Stimulated activated CD8-positive, alpha-beta memory T cell treated with anti-CD3 and anti-CD28 coated beads, Interleukin-2, amount 100 ng/mL, for 1 hour (primary cell): ENCODE data around the gene FKTN.

Source experiments
- DNase-seq, 2 donors: peaks; one replicate each; pipeline ENCODE4 v3.0.0-alpha.2; 2020; ENCODE audit warnings: low read depth in 2 of 2

Gene FKTN

DNA sequence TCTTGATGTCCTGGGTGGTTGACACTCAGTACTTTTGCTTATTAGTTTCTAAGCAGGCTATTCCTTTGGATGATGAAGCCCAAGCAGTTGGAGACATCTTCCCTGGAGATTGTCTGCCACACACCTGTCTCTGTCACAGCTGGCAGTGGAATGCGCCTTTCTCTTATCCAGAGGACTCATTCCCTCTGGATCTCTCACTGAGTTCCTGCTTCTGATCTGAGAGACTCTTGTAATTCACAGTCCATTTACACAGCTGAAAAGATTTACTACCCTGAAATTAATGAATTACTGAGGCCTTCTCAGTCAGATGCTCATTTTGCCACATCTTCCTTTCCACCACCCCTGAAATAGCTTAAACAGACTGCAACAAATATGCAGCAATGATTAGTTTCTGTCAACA lies 120.2 kb downstream of the FKTN start:
- DNase-seq: no peak

DNA sequence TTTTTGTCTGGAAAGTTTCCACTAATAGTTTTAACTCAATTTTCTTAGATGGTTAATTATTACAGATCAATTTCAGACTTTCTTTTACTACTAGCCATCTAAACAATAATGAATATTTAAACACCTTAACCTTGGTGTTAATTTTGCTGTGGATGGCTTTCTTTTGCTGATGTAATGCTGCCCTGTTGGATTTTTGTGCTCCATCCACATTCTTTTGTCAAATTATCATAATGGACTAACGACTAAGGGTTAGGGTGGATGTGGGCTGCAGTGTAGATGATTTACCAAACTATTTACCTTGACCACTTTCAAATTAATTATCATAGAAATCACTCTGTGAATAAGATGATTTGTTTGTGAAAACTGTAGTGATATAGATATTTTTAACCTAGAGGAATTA lies 120.8 kb downstream of the FKTN start:
- no peak for DNase-seq

DNA sequence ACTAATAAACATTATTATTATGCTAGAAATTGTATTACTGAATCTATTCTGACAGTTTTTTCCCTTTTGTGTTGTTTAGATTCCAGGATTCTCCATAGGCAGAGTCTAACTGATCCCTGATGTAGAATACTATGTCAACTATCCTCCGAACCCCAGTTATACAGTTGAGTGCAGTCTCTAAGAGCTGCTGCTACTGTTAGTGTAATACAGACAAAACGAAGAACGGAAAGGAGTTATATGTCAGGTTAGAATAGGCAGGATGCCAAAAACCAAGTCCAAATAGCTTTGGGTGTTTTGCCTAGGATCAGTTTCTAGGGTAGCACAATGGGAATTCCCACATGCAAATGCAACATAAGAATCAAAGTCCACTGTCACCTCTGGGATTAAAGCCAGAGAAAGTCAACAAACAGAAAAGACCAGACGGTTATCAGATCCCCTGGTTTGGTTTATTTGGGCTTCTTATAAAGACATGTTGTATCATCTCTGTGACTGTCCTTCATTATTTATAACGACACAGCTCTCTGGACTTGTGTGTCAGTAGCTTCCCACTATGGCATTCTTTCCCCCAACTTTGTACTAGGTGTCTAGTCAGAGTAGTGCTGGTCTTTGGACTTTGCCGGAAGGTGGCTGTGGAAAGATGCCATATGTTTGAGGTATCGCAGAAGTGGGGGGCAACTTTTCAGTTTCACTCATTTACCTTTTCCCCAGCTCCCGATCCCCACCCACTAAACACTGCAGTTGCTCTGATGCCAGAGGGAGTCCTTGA lies 121.5 kb downstream of the FKTN start:
- no peak for DNase-seq

DNA sequence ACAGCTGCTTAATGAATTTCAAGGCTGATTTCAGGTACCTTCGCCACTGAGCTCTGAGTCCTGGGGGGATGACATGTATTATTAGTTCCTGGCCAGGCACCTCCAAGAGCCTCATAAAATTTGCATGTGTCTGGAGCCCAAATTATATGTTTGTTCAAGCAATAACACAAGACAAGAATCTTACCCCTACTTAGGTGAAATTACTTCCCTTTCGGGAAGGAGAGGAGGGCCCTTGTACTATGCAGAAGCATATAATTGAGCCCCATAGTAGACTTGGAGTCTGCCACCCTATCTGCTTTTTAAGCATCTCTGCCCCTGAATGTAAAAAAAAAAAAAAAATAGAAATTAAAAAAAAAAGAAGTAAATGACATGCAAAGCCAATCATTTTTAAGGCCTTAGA lies 123.4 kb downstream of the FKTN start:
- DNase-seq: no peak

DNA sequence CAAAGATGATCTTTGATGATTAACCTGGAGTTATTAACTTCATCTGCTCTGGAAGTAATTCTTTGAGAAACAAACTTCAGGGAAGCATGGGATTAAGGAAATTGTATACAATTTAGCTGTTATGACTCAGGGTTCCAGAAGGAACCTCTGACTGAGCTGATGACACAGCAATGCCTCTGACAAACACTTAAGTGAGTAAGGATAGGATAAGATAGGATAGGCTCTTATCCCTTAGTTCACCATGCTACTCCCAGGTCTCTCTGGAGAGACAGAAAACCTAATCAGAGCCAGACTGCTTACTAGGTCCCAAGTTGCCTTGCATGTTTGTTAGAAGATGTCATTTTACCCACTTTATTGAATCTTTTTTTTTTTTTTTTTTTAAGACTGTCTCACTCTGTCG lies 123.8 kb downstream of the FKTN start:
- no peak for DNase-seq

DNA sequence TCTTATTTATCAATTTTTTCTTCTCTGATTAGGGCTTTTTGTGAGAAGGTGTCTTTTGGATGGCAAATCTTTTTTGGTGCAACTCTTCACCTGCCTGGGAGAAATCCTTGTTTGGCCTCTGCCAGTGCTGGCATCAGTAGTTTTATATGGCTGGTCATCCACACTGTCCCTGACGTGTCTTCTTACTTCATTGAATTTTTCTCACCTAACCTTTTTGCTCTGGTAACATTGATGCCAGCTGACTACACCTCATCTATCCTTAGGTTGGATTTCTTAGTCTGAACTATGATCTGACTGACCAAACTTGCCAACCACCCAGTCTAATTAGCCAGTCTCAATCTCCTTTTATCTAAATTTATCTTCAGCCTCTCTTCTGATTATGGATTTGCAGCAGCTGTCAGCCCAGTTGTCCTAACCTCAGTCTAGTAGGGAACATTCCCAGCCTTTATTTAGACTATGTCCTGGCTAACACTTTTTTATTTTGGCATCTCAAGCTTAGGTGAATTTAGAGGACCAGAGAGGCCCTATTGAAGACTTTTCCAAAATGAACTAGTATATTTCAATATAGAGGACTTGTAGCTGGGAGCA lies 125.9 kb downstream of the FKTN start:
- no peak for DNase-seq

DNA sequence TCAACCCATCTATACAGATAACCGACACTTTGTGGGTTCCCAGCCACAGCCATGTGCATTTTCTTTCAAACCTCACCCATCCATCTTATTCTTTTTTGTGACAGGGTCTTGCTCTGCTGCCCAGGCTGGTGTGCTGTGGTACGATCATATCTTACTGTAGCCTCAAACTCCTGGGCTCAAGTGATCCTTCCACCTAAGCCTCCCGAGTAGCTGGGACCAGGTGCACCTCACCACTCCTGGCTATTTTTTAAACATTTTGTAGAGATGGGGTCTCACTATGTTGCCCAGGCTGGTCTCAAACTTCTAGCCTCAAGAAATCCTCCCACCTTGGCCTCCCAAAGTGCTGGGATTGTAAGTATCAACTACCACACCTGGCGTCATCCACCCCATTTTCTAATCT lies 129.0 kb downstream of the FKTN start:
- no peak for DNase-seq
